ENCODE data around the gene COL6A5.

- TF ChIP-seq CTCF (IDR thresholded peaks at IDR 0.05; ENCODE audit: insufficient read depth, low read length, poor library complexity, severe bottlenecking) (no peak), EZH2phosphoT487 (conservative IDR thresholded peaks at IDR 0.05; ENCODE audit: low read length) (no peak)
Measured at GRCh38 chr3:130506031-130506430, 160.6 kb downstream of the COL6A5 start.
